Endothelial cell of umbilical vein (primary cell): ENCODE data around the gene OSTM1. TPM values are rescaled to one million over a fixed set of nuclear protein-coding genes. Genes with fewer than 3 reads are reported as not detected.

Experiments used
- BruUV-seq: library from RNA; stranded (reverse); fragments of 400-500 nt; replicated peaks from 2 replicates; lab custom pipeline; 2021; lab: Mats Ljungman, UMichigan
- CTCF ChIA-PET: fragments of 300-600, 350-600 bp; sonication (Branson Sonifier 250); formaldehyde crosslinking; loops from one replicate; lab custom pipeline; 2021; ENCODE audit warnings: antibody characterized with exemption, inconsistent platforms; lab: Charles Lee
- POLR2A ChIA-PET: fragments of 300-600, 350-600 bp; sonication (Branson Sonifier 250); formaldehyde crosslinking; loops from one replicate; lab custom pipeline; 2021; ENCODE audit warnings: antibody characterized with exemption, inconsistent platforms; lab: Charles Lee
- DNase-seq: peaks from one replicate; pipeline ENCODE4 v3.0.0-alpha.2; 2011; ENCODE audit warnings: low read depth, low spot score
- FAIRE-seq: peaks from 2 replicates; lab custom pipeline; 2011; peaks lifted over from hg19 to GRCh38; lab: Jason Lieb, UNC
- H2AFZ ChIP-seq: 2 replicates; pipeline ENCODE4 v1.6.0; 2012; ENCODE audit warnings: low read depth, low read length, control low read depth, inconsistent platforms
- H3K27ac ChIP-seq: 2 replicates; pipeline ENCODE4 v1.5.1; 2011; ENCODE audit warnings: low read depth, mild to moderate bottlenecking, control low read depth, low read length, moderate library complexity; ENCODE audit not compliant: insufficient read depth
- H3K27me3 ChIP-seq, 2 experiments: 2 replicates each; pipeline versions ENCODE4 v1.6.0 to v1.6.1; 2011; ENCODE audit warnings: low read length in 2 of 2, mixed read lengths in 1 of 2; ENCODE audit not compliant: control insufficient read depth in 2 of 2, insufficient read depth in 2 of 2
- H3K36me3 ChIP-seq, 2 experiments: 2 replicates in 1 of 2; 3 replicates in 1 of 2; pipeline ENCODE4 v1.5.1; 2011; ENCODE audit warnings: low read length in 2 of 2, mild to moderate bottlenecking in 1 of 2, moderate library complexity in 1 of 2; ENCODE audit not compliant: control insufficient read depth in 2 of 2, insufficient read depth in 2 of 2; ENCODE audit errors: extremely low read depth in 1 of 2
- H3K4me1 ChIP-seq: 3 replicates; pipeline ENCODE4 v1.5.1; 2011; ENCODE audit warnings: mild to moderate bottlenecking, low read length; ENCODE audit not compliant: control insufficient read depth, insufficient read depth; ENCODE audit errors: extremely low read depth
- H3K4me2 ChIP-seq: 2 replicates; pipeline ENCODE4 v1.6.1; 2011; ENCODE audit warnings: low read length, control low read depth, mixed read lengths; ENCODE audit not compliant: insufficient read depth
- H3K4me3 ChIP-seq, 3 experiments: fragments of 200-600 bp in 1 of 3; sonication (generic), shearing (Covaris generic) in 1 of 3; replicated peaks in 1 of 3; 2 replicates each; pipeline ENCODE4 v1.5.1; 2011 to 2016; ENCODE audit warnings: control low read depth in 3 of 3, low read length in 3 of 3, mild to moderate bottlenecking in 2 of 3, inconsistent platforms in 1 of 3, low read depth in 1 of 3, moderate library complexity in 1 of 3; ENCODE audit not compliant: insufficient read depth in 1 of 3
- H3K79me2 ChIP-seq: 2 replicates; pipeline ENCODE4 v1.6.0; 2012; ENCODE audit warnings: low read length, inconsistent platforms; ENCODE audit not compliant: control insufficient read depth, insufficient read depth
- H3K9ac ChIP-seq: replicated peaks from 2 replicates; pipeline ENCODE3; 2011; ENCODE audit warnings: low read length, control low read depth; ENCODE audit not compliant: insufficient read depth; ENCODE audit errors: extremely low read depth
- H3K9me1 ChIP-seq: replicated peaks from 3 replicates; pipeline ENCODE4 v1.6.0; 2011; ENCODE audit warnings: mild to moderate bottlenecking, low read length; ENCODE audit not compliant: control insufficient read depth, insufficient read depth; ENCODE audit errors: extremely low read depth
- H3K9me3 ChIP-seq: replicated peaks from 2 replicates; pipeline ENCODE4 v1.5.1; 2012; ENCODE audit warnings: low read length, inconsistent platforms; ENCODE audit not compliant: control insufficient read depth, insufficient read depth
- H4K20me1 ChIP-seq: replicated peaks from 2 replicates; pipeline ENCODE3; 2011; ENCODE audit warnings: mild to moderate bottlenecking, low read length; ENCODE audit not compliant: control insufficient read depth, insufficient read depth; ENCODE audit errors: extremely low read depth
- EZH2 ChIP-seq: IDR thresholded peaks from 2 replicates; pipeline ENCODE4 v1.6.1; 2012; ENCODE audit warnings: borderline replicate concordance, low read depth, mild to moderate bottlenecking, moderate library complexity, low read length, inconsistent platforms; ENCODE audit not compliant: severe bottlenecking
- FOS ChIP-seq: IDR thresholded peaks from 2 replicates; pipeline ENCODE4 v1.6.1; 2011; ENCODE audit warnings: mild to moderate bottlenecking, low read length, moderate library complexity, borderline replicate concordance; ENCODE audit not compliant: insufficient read depth
- GATA2 ChIP-seq: IDR thresholded peaks from 2 replicates; pipeline ENCODE4 v1.7.0; 2011; ENCODE audit warnings: low read depth, mild to moderate bottlenecking, moderate library complexity, mixed read lengths, low read length; ENCODE audit not compliant: insufficient read length, insufficient read depth
- JUN ChIP-seq: IDR thresholded peaks from 2 replicates; pipeline ENCODE4 v1.6.1; 2011; ENCODE audit warnings: borderline replicate concordance, low read depth; ENCODE audit not compliant: insufficient read length, insufficient read depth
- MYC ChIP-seq: IDR thresholded peaks from one replicate; pipeline ENCODE4 v1.6.1; 2011; ENCODE audit warnings: mild to moderate bottlenecking, low read depth, low read length
- POLR2A ChIP-seq: IDR thresholded peaks from 2 replicates; pipeline ENCODE4 v1.6.1; 2012; ENCODE audit warnings: low read depth, mild to moderate bottlenecking, control low read depth, low read length
- POLR2AphosphoS5 ChIP-seq: IDR thresholded peaks from 2 replicates; pipeline ENCODE4 v1.6.1; 2012; ENCODE audit warnings: low read depth, mild to moderate bottlenecking, control low read depth, low read length, moderate library complexity; ENCODE audit not compliant: insufficient read depth
- dilution Hi-C: fragments of 300-500 bp; cut with MboI; formaldehyde crosslinking; loops from one replicate; pipeline ENCODE4 v1.15.0; 2019; ENCODE audit warnings: low sequenced_read_pairs; ENCODE audit not compliant: extremely low pct_ligation_motif_present
- intact Hi-C: fragments of 100-400 bp; cut with micrococcal nuclease; formaldehyde crosslinking; loops from one replicate; pipeline ENCODE4 v1.10.0; 2022
- polyA plus RNA-seq, 4 experiments: library from polyadenylated mRNA; depleted of rRNA in 3 of 4; stranded (reverse) in 3 of 4; unstranded in 1 of 4; fragments of >200 nt; gene quantifications; 2 replicates each; pipeline versions ENCODE4 v1.2.1 to v1.2.3, GENCODE V29; 2011 to 2012; ENCODE audit warnings: missing spikeins in 1 of 4
- total RNA-seq: library from RNA; stranded (reverse); gene quantifications from 2 replicates; pipeline ENCODE4 v1.2.3, GENCODE V29; 2021
- TF ChIP-seq, protein P1 (sequence below): IDR thresholded peaks from 2 replicates; pipeline ENCODE4 v1.6.1; 2011; ENCODE audit not compliant: insufficient read depth, insufficient read length
- TF ChIP-seq, protein P2 (sequence below), 2 donors: IDR thresholded peaks; 1 replicate in 1 of 2; 2 replicates in 1 of 2; pipeline ENCODE4 v1.5.1; 2011; ENCODE audit warnings: low read length in 2 of 2, mild to moderate bottlenecking in 2 of 2, moderate library complexity in 2 of 2, control low read depth in 1 of 2, inconsistent platforms in 1 of 2, low read depth in 1 of 2; ENCODE audit not compliant: insufficient read depth in 1 of 2; ENCODE audit errors: extremely low read depth in 1 of 2

Gene OSTM1
- total and polyA plus RNA-seq, 2 donors (not counting 3 experiments of a cell fraction or from before 2014, with no cell fraction given), result 23.1 to 26.4 TPM

DNA sequence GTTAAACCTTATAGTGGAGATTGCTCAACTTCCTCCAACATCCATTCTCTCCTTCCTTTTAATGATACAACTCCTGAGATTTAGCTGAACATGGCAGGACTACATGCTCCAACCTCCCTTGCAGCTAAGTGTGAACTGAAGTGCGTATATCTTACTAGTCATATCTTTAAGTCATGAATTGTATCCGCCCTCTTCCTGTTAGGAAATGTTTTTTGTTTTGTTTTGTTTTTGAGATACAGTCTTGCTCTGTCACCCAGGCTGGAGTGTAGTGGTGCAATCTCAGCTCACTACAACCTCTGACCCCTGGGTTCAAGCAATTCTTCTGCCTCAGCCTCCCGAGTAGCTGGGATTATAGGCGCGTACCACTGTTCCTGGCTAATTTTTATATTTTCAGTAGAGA is 8.8 kb upstream of the OSTM1 start:
- dilution Hi-C loops, result no loop called here
- Histone ChIP-seq H3K9ac (no peak overlapping the region), H4K20me1 (no peaks in the 10 kb centered on the region), H2AFZ (no peak overlapping the region), H3K27ac (no peak overlapping the region), H3K79me2 (no peaks in the 10 kb centered on the region), H3K4me1 (no peaks in the 10 kb centered on the region), H3K27me3 (peaks cover 2 to 5% of the 10 kb centered on the region in 2 experiments), H3K36me3 (no peaks in the 10 kb centered on the region), H3K9me3 (no peaks in the 10 kb centered on the region), H3K9me1 (no peaks in the 10 kb centered on the region), H3K4me3 (no peak overlapping the region), H3K4me2 (no peak overlapping the region)
- POLR2A ChIA-PET, result no interaction called here
- TF ChIP-seq GATA2 (no peak), POLR2A (no peak), JUN (no peak), MYC (no peak), EZH2 (no peak), FOS (no peak), POLR2AphosphoS5 (no peak)
- TF ChIP-seq, protein P1, sequence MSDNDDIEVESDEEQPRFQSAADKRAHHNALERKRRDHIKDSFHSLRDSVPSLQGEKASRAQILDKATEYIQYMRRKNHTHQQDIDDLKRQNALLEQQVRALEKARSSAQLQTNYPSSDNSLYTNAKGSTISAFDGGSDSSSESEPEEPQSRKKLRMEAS, result no peak
- no TSS peak for BruUV-seq
- intact Hi-C loops, result no loop called here
- CTCF ChIA-PET, result interaction anchor here (1.0 to 2.3 kb wide), 3 partner anchors 14 to 409 kb away, joined by 3 to 8 read pairs (median 4); no protein-coding TSS in a partner anchor
- DNase-seq (no peak), FAIRE-seq (no peak)

DNA sequence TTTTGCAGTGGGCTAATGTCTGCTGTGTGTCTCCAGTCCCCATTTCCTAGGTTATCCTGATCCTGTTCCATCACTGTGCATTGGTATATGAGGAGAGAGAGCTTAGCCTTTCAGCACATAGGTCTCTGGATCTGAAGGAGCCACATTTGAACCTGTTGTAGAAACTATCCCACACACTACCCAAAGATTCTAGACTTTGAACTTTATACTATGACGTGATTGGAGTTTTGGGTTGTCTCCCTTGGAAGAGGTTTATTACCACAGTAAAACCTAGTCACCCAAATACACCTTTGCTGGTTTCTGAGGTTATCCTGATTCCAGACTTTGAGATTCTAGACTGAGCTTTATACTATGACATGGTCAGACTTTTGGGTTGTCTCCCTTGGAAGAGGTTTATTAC is 8.0 kb upstream of the OSTM1 start:
- Histone ChIP-seq H3K9me3 (no peaks in the 10 kb centered on the region), H3K9ac (no peak overlapping the region), H3K4me3 (no peak overlapping the region), H3K27me3 (peaks cover 5% of the 10 kb centered on the region in 2 experiments), H3K4me2 (no peak overlapping the region), H3K27ac (no peak overlapping the region), H3K36me3 (no peaks in the 10 kb centered on the region), H3K9me1 (no peaks in the 10 kb centered on the region), H3K4me1 (no peaks in the 10 kb centered on the region), H4K20me1 (no peaks in the 10 kb centered on the region), H2AFZ (no peak overlapping the region), H3K79me2 (no peaks in the 10 kb centered on the region)
- ChIA-PET CTCF (interaction anchor here (1.0 to 2.3 kb wide), 3 partner anchors 15 to 410 kb away, joined by 3 to 8 read pairs (median 4); no protein-coding TSS in a partner anchor), POLR2A (no interaction called here)
- FAIRE-seq, result no peak
- no TSS peak for BruUV-seq
- TF ChIP-seq, protein P1, result no peak
- TF ChIP-seq POLR2A, result no peak
- TF ChIP-seq MYC, result no peak
- no peak for TF ChIP-seq POLR2AphosphoS5
- no peak for TF ChIP-seq JUN
- TF ChIP-seq, protein P2, sequence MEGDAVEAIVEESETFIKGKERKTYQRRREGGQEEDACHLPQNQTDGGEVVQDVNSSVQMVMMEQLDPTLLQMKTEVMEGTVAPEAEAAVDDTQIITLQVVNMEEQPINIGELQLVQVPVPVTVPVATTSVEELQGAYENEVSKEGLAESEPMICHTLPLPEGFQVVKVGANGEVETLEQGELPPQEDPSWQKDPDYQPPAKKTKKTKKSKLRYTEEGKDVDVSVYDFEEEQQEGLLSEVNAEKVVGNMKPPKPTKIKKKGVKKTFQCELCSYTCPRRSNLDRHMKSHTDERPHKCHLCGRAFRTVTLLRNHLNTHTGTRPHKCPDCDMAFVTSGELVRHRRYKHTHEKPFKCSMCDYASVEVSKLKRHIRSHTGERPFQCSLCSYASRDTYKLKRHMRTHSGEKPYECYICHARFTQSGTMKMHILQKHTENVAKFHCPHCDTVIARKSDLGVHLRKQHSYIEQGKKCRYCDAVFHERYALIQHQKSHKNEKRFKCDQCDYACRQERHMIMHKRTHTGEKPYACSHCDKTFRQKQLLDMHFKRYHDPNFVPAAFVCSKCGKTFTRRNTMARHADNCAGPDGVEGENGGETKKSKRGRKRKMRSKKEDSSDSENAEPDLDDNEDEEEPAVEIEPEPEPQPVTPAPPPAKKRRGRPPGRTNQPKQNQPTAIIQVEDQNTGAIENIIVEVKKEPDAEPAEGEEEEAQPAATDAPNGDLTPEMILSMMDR (IDR thresholded peaks at IDR 0.05; ENCODE audit: extremely low read depth in 1 of 2, insufficient read depth in 1 of 2, low read depth in 1 of 2, low read length in 2 of 2), result no peak
- TF ChIP-seq GATA2, result no peak
- no peak for TF ChIP-seq EZH2
- TF ChIP-seq FOS, result no peak
- intact Hi-C loops, result no loop called here
- no peak for DNase-seq
- dilution Hi-C loops, result no loop called here
